ENCODE results near the gene HOXD12. TPM values are rescaled to one million over a fixed set of nuclear protein-coding genes. Genes with fewer than 3 reads are reported as not detected.
A peak's percentile ranks its signal among the peaks of the same experiment; 100 is the strongest.

HOXD12 gene
- total RNA-seq, 3 donors from 2014 or later (not counting 1 experiment from before 2014, with no cell fraction given): not detected

GRCh38 chr2:176078541-176079284 is 20.9 kb upstream of the HOXD12 start:
- peaks cover 63 to 69% of the 10 kb centered on the region in 2 donors for H3K27me3 Mint-ChIP-seq (ENCODE audit: low read depth in 2 of 2)
- WGBS (ENCODE audit: insufficient coverage): 11% methylated on average over 25 of the region's 25 CpGs

GRCh38 chr2:176079285-176079830 is 20.2 kb upstream of the HOXD12 start:
- ATAC-seq: no peak
- H3K27me3 ChIP-seq (ENCODE audit: control insufficient read depth, insufficient read depth, low read length): peaks cover 89% of the 10 kb centered on the region
- H3K4me3 ChIP-seq (ENCODE audit: low read length): no peak overlapping the region
- DNase-seq: no peak
- 10% methylated on average over 26 of the region's 30 CpGs for WGBS (ENCODE audit: insufficient coverage)
- Mint-ChIP-seq H3K4me3 (peak overlapping the region; percentile 75), H3K9me3 (peaks cover 2 to 10% of the 10 kb centered on the region in 2 donors), H3K27me3 (ENCODE audit: low read depth in 2 of 2) (peaks cover 66 to 72% of the 10 kb centered on the region in 2 donors), H3K4me1 (peaks cover 9 to 23% of the 10 kb centered on the region in 2 donors), H3K36me3 (peaks cover 33% of the 10 kb centered on the region), H3K27ac (peak overlapping the region; percentile 70 to 77)
- no peaks in the 10 kb centered on the region for H3K36me3 ChIP-seq (ENCODE audit: control insufficient read depth, insufficient read depth, low read length)
- peaks cover 17% of the 10 kb centered on the region for H3K4me1 ChIP-seq (ENCODE audit: control insufficient read depth, insufficient read depth, low read length)
- no peak for TF ChIP-seq CTCF (IDR thresholded peaks at IDR 0.05)
- peaks cover 54% of the 10 kb centered on the region for H3K9me3 ChIP-seq (ENCODE audit: control insufficient read depth, insufficient read depth, low read length)
- no peak overlapping the region for H3K27ac ChIP-seq (ENCODE audit: low read length)
- intact Hi-C loops (cut with micrococcal nuclease): loop anchor here (5.0 kb wide), 1 partner anchor 33 kb away; no protein-coding TSS in a partner anchor

More at GRCh38 chr2:176078541-176079284, 20.9 kb upstream of the HOXD12 start:
- ATAC-seq (no peak), DNase-seq (no peak)
- Histone ChIP-seq H3K4me3 (ENCODE audit: low read length) (no peak overlapping the region), H3K36me3 (ENCODE audit: control insufficient read depth, insufficient read depth, low read length) (no peaks in the 10 kb centered on the region), H3K27me3 (ENCODE audit: control insufficient read depth, insufficient read depth, low read length) (peaks cover 85% of the 10 kb centered on the region), H3K9me3 (ENCODE audit: control insufficient read depth, insufficient read depth, low read length) (peaks cover 48% of the 10 kb centered on the region), H3K27ac (ENCODE audit: low read length) (no peak overlapping the region), H3K4me1 (ENCODE audit: control insufficient read depth, insufficient read depth, low read length) (peaks cover 17% of the 10 kb centered on the region)
- Mint-ChIP-seq H3K9me3 (peaks cover 2 to 10% of the 10 kb centered on the region in 2 donors), H3K36me3 (peaks cover 30% of the 10 kb centered on the region), H3K27ac (peak overlapping the region in 1 of 2 donors; percentile 77), H3K4me3 (peak overlapping the region; percentile 75), H3K4me1 (peaks cover 9 to 20% of the 10 kb centered on the region in 2 donors)
- TF ChIP-seq CTCF (IDR thresholded peaks at IDR 0.05): no peak
- intact Hi-C loops (cut with micrococcal nuclease): loop anchor here (5.0 kb wide), 1 partner anchor 34 kb away; no protein-coding TSS in a partner anchor

DNA sequence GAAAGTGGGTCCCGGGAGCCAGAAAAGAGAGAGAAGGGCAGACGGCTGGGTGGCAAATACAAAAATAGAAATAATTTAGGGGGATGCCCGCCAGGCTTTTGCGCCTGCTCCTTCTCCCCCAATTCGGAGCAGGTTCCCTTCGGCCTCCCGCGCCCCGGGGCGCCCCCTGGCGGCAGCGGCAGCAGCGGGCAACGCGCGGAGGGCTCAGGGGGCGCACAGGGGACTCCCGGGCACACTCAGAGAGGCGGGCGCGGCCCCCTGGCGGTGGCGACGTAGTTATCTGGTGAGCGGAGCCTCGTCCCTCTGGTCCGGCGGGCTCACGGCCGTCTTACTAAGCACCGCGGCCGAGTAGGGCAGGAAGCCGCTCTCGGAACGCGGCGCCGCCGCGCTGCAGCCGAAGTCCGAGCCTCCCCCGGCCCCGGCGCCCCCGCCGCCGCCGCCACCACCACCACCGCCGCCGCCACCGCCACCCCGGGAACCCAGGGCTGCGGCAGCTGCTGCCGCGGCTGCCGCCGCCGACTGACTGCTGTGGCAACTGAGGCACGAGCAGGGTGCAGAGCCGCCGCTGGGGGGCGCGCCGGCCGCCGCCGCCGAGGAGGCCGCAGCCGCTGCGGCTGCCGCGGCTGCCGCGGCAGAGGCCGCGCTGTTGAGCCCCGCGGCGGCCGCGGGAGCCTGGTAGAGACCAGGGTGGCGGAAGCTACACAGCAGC is 19.6 kb upstream of the HOXD12 start:
- H3K4me1 Mint-ChIP-seq: peaks cover 9 to 23% of the 10 kb centered on the region in 2 donors
- H3K36me3 Mint-ChIP-seq: peaks cover 33% of the 10 kb centered on the region
- WGBS (ENCODE audit: insufficient coverage): 4% methylated on average over 86 of the region's 86 CpGs
- peak; percentile 33 for TF ChIP-seq CTCF (IDR thresholded peaks at IDR 0.05)
- H3K27ac ChIP-seq (ENCODE audit: low read length): no peak overlapping the region
- peaks cover 89% of the 10 kb centered on the region for H3K27me3 ChIP-seq (ENCODE audit: control insufficient read depth, insufficient read depth, low read length)
- peaks cover 17% of the 10 kb centered on the region for H3K4me1 ChIP-seq (ENCODE audit: control insufficient read depth, insufficient read depth, low read length)
- peaks cover 60% of the 10 kb centered on the region for H3K9me3 ChIP-seq (ENCODE audit: control insufficient read depth, insufficient read depth, low read length)
- intact Hi-C loops (cut with micrococcal nuclease): loop anchor here (5.0 kb wide), 2 partner anchors 32 to 1748 kb away; partner anchors contain the start of gene SP9
- peak overlapping the region; percentile 75 for H3K4me3 Mint-ChIP-seq
- peak in 2 of 3 donors; percentile 34 to 53 for ATAC-seq
- DNase-seq: peak in 1 of 2 donors; percentile 40
- H3K36me3 ChIP-seq (ENCODE audit: control insufficient read depth, insufficient read depth, low read length): no peaks in the 10 kb centered on the region
- H3K9me3 Mint-ChIP-seq: peaks cover 2 to 10% of the 10 kb centered on the region in 2 donors
- no peak overlapping the region for H3K4me3 ChIP-seq (ENCODE audit: low read length)
- H3K27ac Mint-ChIP-seq: peak overlapping the region; percentile 70 to 77
- H3K27me3 Mint-ChIP-seq (ENCODE audit: low read depth in 2 of 2): peaks cover 66 to 72% of the 10 kb centered on the region in 2 donors
